Stimulated activated CD4-positive, alpha-beta T cell treated with anti-CD3 and anti-CD28 coated beads, Interleukin-15, amount 100 ng/mL, for 24 hours (primary cell): ENCODE data around the gene ANK2.
"Not testable (repeated sequence)": the region's sequence is repeated elsewhere in the genome, so short reads cannot be mapped to it uniquely, and the experiment has no call there.

Source experiments
- DNase-seq: peaks from one replicate; pipeline ENCODE4 v3.0.0-alpha.2; 2020

ANK2 gene

DNA sequence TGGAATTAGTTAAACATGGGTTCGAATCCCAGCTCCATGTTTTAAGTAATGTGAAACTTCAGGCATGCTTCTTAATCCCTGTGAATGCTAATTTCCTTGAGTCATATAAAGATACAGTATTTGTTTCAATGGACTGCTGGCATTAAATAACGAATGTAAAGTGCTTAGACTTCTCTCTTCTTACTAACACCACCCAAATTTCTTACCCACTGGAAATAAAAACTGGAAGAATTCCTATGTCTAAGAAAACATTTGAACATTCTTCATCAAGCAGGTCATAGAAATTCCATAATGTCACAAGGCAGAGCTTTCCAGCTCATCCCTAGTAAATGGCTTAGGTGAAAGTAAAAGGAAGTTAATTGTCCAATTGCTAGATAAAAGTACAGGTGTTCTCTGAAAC lies 172.5 kb downstream of the ANK2 start:
- no peak for DNase-seq

GRCh38 chr4:113222471-113222870 lies 173.0 kb downstream of the ANK2 start:
- DNase-seq = no peak

DNA sequence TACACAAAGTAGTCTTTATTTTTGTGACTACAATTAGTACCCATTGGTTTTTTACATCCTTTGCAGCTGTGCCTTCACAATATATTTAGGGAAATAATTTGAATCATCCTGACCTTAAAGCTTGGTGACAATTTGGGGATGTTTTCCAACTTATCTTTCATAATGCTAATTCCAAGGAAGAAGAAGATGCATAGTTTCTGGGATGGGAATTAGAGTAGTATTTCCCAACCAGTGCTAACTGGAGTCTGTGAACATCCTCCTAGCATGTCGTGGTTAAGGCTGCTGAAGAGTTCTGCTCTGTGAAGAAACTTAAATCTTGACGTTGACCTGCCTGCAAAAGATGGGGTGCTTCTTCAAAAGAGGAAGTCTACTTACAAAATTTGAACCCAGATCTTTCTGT lies 173.5 kb downstream of the ANK2 start:
- no peak for DNase-seq

DNA sequence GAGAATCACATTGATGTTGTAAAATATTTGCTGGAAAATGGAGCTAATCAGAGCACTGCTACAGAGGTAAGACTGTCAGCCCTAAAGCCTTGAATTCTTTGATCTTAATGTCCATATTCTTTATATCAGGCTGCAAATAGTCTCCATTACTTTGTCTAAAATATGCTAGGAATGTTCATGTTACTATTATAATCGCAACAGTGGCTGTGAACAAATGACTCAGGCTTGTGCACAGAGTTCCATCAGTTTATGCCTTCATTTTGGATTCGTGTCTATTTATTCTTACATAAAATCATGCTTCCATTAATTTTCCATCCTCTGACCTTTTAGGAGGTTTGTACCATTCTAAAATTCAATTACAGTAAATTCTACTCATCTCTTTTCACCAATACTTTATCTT lies 182.7 kb downstream of the ANK2 start:
- no peak for DNase-seq

DNA sequence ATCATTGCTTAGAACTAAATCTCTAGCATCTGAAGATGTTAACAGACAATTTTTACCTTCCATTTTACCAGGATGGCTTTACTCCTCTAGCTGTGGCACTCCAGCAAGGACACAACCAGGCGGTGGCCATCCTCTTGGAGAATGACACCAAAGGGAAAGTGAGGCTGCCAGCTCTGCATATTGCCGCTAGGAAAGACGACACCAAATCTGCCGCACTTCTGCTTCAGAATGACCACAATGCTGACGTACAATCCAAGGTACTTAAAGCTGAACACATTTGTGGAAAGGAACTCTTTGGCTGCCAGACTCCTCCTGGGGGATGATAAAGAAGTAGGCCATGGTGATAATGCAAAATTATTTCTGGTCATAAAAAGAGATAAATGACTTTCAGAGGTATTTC lies 187.5 kb downstream of the ANK2 start:
- no peak for DNase-seq

GRCh38 chr4:113243312-113243711 lies 193.9 kb downstream of the ANK2 start:
- DNase-seq = no peak

GRCh38 chr4:113244747-113245146 lies 195.3 kb downstream of the ANK2 start:
- DNase-seq = not testable (repeated sequence)

- no peak for DNase-seq
Observed at GRCh38 chr4:113248320-113248719, 198.9 kb downstream of the ANK2 start.

- no peak for DNase-seq
Observed at GRCh38 chr4:113255628-113256027, 206.2 kb downstream of the ANK2 start.

DNA sequence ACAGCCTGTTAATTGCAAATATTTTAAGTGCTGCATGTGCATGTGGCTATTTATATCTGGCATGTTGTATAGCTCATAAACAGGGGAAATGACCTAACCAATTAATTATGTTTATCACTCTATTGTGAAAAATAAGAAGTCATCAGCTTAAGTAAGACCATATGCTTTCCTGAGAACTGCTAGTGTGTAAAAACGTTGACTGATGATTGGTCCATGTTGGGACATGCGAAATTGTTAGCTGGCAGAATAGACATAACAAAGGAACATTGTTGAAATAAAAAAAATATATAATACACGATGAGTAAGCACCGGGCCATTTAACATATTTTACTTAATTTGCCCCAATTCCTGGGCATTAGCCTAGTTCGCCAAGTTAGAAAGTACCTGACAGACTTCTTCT lies 207.5 kb downstream of the ANK2 start:
- no peak for DNase-seq

DNA sequence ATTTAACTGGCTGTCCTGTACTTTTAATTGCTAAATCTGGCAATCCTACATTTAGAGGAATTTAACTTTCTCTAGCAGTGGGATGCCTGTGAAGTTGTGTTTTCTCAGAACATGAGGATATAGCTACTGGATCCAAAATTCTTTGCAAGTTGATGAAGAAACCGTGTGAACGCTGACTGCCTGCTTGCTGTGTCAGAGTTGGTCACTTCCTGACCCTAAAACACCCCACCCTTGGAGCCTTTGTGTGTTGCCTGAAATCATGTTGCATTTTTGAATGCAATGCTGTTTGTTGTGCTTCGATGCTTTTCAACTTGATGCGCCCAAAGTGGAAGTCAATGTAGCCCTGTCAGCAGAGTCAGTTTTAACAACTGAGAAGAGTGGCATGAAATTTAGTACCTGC lies 211.2 kb downstream of the ANK2 start:
- no peak for DNase-seq

- DNase-seq = no peak
Observed at GRCh38 chr4:113263274-113263673, 213.8 kb downstream of the ANK2 start.

DNA sequence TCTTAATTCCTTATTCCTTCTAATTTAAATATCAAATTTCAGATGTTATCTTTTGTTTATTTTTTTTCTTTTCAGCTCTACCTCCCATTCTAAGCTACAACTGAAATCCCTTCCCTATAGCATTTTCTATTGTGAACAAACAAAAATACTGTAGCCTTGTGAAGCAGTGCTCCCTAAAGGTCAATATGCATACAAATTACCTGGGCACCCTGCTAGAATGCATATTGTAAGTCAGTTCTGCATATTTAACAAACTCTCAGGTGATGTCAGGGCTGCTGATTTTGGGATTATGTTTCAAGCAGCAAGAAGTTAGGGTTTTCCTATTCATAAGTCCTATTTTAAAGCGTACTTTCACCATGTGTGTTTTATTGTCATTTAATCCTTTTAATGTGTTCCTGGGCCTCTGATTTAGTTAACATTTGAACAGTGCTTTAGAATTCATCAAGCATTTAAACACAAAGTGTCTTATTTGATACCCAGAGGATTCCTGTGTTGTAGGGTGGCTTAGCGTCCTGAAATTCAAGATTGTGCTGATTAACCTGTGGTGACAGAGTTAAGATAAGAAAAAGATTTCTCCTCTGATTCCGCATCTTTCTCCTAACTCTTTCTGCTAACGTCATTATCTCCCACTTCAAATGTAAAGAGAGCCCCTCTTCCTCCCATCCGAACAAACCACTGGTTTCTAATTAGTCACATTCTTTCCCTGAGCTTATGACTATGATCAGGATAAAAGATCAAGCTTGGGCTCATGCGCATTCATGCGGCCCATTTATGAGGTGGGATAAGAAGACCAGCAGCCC lies 221.3 kb downstream of the ANK2 start:
- DNase-seq = no peak

- no peak for DNase-seq
Observed at GRCh38 chr4:113272523-113272922, 223.1 kb downstream of the ANK2 start.

- DNase-seq = no peak
Observed at GRCh38 chr4:113273721-113274220, 224.3 kb downstream of the ANK2 start.

GRCh38 chr4:113276464-113277170 lies 227.2 kb downstream of the ANK2 start:
- DNase-seq = no peak

DNA sequence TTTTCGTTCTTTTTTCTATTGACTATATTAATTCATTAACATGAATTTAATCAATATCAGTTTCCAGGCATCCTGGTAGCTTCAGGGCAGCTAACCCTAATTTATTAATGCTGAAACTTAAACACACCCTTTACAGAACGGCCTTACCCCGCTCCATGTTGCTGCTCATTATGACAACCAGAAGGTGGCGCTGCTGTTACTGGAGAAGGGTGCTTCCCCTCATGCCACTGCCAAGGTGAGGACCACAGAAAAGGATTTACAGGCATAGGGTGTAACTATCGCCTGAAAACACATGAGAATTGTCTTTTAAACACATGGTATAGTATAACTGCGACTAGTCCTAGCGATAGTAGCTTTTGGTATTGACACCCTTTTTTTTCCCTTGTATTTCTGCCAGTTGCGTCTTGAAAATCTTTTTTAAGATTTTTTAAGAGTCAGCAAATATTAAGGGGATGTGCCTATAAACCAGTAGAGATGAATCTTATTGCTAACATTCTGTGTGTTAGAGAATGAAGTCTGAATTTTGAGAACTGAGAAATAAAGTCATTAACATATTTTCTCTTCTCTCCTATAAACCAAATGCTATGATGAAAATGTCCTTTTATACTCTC lies 229.0 kb downstream of the ANK2 start:
- peak; percentile 75 for DNase-seq

DNA sequence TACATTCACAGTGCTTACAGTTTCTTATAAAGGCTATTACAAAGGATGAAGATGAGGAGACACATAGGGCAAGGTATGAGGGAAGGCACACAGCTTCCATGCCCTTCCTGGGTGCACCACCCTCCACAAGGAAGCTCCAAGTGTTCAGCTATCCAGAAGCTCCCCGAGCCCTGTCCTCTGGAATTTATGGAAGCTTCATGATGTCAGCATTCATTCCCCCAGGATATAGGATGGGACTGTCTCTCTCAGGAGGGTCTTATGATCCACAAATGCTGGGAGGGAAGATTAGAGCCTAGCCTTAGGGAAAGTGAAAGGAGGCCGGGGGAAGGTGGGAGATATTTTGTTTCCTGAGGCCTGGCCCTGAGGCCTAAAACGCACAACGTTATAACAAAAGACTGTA lies 236.0 kb downstream of the ANK2 start:
- no peak for DNase-seq

DNA sequence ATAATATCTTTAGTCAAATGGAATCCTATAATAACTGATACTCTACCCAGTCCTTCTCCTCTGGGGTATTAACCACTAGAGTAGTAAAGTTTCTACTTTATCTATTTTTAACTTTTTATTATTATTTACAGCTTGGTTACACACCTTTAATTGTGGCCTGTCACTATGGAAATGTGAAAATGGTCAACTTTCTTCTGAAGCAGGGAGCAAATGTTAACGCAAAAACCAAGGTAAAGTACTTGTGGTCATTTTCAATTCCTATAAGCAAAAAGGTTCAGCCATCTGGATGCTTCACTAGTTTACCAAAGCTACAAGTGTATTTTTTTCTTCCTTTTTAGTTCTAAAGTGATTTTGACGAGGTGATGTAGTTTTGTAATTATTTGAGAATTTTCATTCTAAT lies 238.8 kb downstream of the ANK2 start:
- DNase-seq = no peak

- no peak for DNase-seq
Observed at GRCh38 chr4:113288696-113289095, 239.2 kb downstream of the ANK2 start.

- DNase-seq = no peak
Observed at GRCh38 chr4:113289766-113290165, 240.3 kb downstream of the ANK2 start.

DNA sequence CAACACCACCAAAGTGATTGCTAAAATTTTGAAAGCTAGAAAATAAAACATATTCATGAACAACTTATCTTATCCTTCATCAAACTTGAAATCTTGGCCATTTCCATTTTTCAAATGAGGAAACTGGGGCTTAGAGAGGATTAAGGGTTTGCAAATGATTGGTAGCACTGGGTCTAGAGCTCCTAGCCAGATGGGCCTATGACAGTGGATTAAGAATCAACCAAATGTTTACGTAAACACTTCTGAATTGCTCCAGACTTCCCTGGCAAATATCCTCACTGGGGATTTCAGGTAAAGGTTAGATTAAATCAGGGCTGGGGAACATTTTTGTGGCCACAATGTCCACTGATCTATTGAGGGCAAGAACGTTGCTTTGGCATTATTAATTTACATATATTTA lies 241.2 kb downstream of the ANK2 start:
- DNase-seq = no peak

DNA sequence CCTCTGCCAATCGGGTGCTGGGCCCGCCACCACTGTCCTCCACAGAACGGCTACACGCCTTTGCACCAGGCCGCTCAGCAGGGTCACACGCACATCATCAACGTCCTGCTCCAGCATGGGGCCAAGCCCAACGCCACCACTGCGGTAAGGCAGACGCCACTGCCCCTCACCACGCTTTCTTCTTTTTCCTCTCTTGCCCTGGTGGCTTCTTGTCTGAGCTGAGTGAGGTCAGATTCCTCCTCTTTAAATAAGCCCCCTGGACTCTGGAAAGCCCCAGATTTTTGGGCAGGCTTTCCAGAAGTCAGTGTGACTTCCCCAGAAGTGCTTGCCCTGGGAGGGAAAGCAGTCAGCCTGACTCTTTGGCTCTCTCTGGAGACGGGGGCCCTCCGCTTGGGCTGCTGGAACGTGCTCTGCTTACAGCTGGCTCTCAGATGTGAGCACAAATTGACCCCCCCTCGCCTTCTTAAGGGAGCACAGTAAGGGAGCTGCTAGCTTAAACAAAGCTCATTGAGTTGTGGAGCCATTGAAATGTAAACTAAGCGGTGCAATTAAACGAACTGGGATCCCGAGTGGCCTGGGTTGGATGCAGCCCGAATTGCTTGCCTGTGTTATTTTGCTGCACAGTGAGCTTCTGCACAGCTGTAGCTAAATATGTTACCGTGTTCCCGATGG lies 243.1 kb downstream of the ANK2 start:
- DNase-seq = no peak
